T1000 (cell line): ENCODE data around the gene MPP7.

ENCODE experiments used
- DNase-seq: peaks from one replicate; lab custom pipeline; 2025; ENCODE audit warnings: mixed read lengths; lab: John Stamatoyannopoulos, UW

The MPP7 gene

GRCh38 chr10:28266449-28267224 lies 36.2 kb downstream of the MPP7 start:
- no peak for DNase-seq

GRCh38 chr10:28263136-28263857 lies 39.6 kb downstream of the MPP7 start:
- DNase-seq, result no peak

GRCh38 chr10:28256776-28257175 lies 46.1 kb downstream of the MPP7 start:
- DNase-seq, result no peak

- DNase-seq, result no peak
These were observed 48.4 kb downstream of the MPP7 start for GRCh38 chr10:28254290-28254985.

GRCh38 chr10:28253169-28253785 lies 49.6 kb downstream of the MPP7 start:
- DNase-seq, result no peak
